Measurements from ENCODE around the gene HDGF.

Gene HDGF

DNA sequence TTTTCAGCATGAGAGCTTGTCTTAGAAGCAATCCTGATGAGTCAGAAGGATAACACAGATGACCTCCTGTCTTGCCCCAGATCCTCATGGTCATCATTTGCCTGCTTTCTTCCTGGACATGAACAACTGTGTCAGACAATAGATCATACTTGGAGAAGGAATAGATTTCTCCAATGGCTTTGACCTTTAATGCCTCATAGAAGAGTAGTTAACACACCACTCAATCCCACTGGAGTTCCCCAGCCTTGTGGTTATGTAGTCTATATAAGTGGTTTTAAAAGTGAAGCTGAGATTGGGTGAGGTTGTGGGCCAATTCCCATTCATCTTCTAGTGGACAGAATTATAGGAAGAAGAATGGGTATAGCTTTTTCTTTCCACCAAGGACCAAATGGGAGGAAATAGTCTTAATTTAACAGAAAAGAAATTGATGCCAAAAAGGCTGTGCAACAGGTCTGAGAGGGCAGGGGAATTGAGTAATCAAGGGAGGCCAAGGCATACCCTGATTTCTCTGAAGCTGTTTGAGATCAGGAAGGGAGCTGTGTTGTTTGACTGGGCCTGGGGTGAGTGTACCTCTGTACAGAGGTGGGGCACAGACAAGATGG is 30.2 kb upstream of the HDGF start:
- Histone ChIP-seq H2BK120ac (ENCODE audit: low read depth, low read length) (no peak overlapping the region), H3K18ac (ENCODE audit: low read length) (no peak overlapping the region), H2BK15ac (replicated peaks; ENCODE audit: low read depth) (no peak overlapping the region), H3K79me1 (ENCODE audit: low read length) (peaks cover 18% of the 10 kb centered on the region), H3K79me2 (ENCODE audit: control insufficient read depth, insufficient read depth, low read length) (peaks cover 34% of the 10 kb centered on the region), H4K5ac (ENCODE audit: low read length) (no peak overlapping the region), H3K9ac (ENCODE audit: low read length) (no peak overlapping the region), H3K27ac (ENCODE audit: low read depth, low read length) (no peak overlapping the region), H3K27me3 (ENCODE audit: insufficient read depth, low read length, poor library complexity) (no peaks in the 10 kb centered on the region), H3K56ac (ENCODE audit: low read length) (no peak overlapping the region), H2AK5ac (ENCODE audit: low read length) (no peak overlapping the region), H3K4me3 (ENCODE audit: low read length) (no peak overlapping the region), H3K36me3 (ENCODE audit: control insufficient read depth, insufficient read depth, low read length) (peaks cover 6% of the 10 kb centered on the region), H3K4me1 (ENCODE audit: control insufficient read depth, low read depth, low read length) (peaks cover 2% of the 10 kb centered on the region), H3K4ac (ENCODE audit: low read depth, low read length) (no peak overlapping the region), H4K8ac (ENCODE audit: low read depth, low read length) (no peak overlapping the region), H3K23ac (ENCODE audit: low read length) (no peak overlapping the region), H3K4me2 (ENCODE audit: low read length) (no peak overlapping the region), H2BK5ac (ENCODE audit: low read length) (no peak overlapping the region)
- DNase-seq = no peak

- H3K79me1 ChIP-seq (ENCODE audit: low read length) = peaks cover 14% of the 10 kb centered on the region
- H2AK5ac ChIP-seq (ENCODE audit: low read length) = no peak overlapping the region
- no peak overlapping the region for H3K4me3 ChIP-seq (ENCODE audit: low read length)
- no peak overlapping the region for H3K27ac ChIP-seq (ENCODE audit: low read depth, low read length)
- no peak overlapping the region for H3K4ac ChIP-seq (ENCODE audit: low read depth, low read length)
- H4K8ac ChIP-seq (ENCODE audit: low read depth, low read length) = no peak overlapping the region
- H3K18ac ChIP-seq (ENCODE audit: low read length) = no peak overlapping the region
- H2BK5ac ChIP-seq (ENCODE audit: low read length) = no peak overlapping the region
- H3K56ac ChIP-seq (ENCODE audit: low read length) = no peak overlapping the region
- H4K5ac ChIP-seq (ENCODE audit: low read length) = no peak overlapping the region
- H3K36me3 ChIP-seq (ENCODE audit: control insufficient read depth, insufficient read depth, low read length) = peaks cover 3% of the 10 kb centered on the region
- DNase-seq = peak; percentile 59
- H3K4me1 ChIP-seq (ENCODE audit: control insufficient read depth, low read depth, low read length) = peaks cover 2% of the 10 kb centered on the region
- peaks cover 62% of the 10 kb centered on the region for H3K79me2 ChIP-seq (ENCODE audit: control insufficient read depth, insufficient read depth, low read length)
- no peak overlapping the region for H2BK15ac ChIP-seq (replicated peaks; ENCODE audit: low read depth)
- WGBS (ENCODE audit: extremely low coverage, insufficient coverage, low lambda C conversion rate) = no CpG with 5 or more reads among the region's 1 CpG
- H3K9ac ChIP-seq (ENCODE audit: low read length) = no peak overlapping the region
- no peak overlapping the region for H3K23ac ChIP-seq (ENCODE audit: low read length)
- no peak overlapping the region for H2BK120ac ChIP-seq (ENCODE audit: low read depth, low read length)
- no peaks in the 10 kb centered on the region for H3K27me3 ChIP-seq (ENCODE audit: insufficient read depth, low read length, poor library complexity)
- H3K4me2 ChIP-seq (ENCODE audit: low read length) = no peak overlapping the region
Measured at GRCh38 chr1:156777573-156777972, 26.1 kb upstream of the HDGF start.

GRCh38 chr1:156776942-156777341 is 25.5 kb upstream of the HDGF start:
- Histone ChIP-seq H2AK5ac (ENCODE audit: low read length) (no peak overlapping the region), H3K4me3 (ENCODE audit: low read length) (no peak overlapping the region), H3K23ac (ENCODE audit: low read length) (no peak overlapping the region), H4K8ac (ENCODE audit: low read depth, low read length) (no peak overlapping the region), H3K4ac (ENCODE audit: low read depth, low read length) (no peak overlapping the region), H3K9ac (ENCODE audit: low read length) (no peak overlapping the region), H3K79me2 (ENCODE audit: control insufficient read depth, insufficient read depth, low read length) (peaks cover 66% of the 10 kb centered on the region), H3K36me3 (ENCODE audit: control insufficient read depth, insufficient read depth, low read length) (peaks cover 3% of the 10 kb centered on the region), H3K18ac (ENCODE audit: low read length) (no peak overlapping the region), H3K4me2 (ENCODE audit: low read length) (no peak overlapping the region), H3K27me3 (ENCODE audit: insufficient read depth, low read length, poor library complexity) (no peaks in the 10 kb centered on the region), H2BK120ac (ENCODE audit: low read depth, low read length) (no peak overlapping the region), H2BK15ac (replicated peaks; ENCODE audit: low read depth) (no peak overlapping the region), H3K4me1 (ENCODE audit: control insufficient read depth, low read depth, low read length) (peaks cover 2% of the 10 kb centered on the region), H3K56ac (ENCODE audit: low read length) (no peak overlapping the region), H3K79me1 (ENCODE audit: low read length) (peaks cover 13% of the 10 kb centered on the region), H2BK5ac (ENCODE audit: low read length) (no peak overlapping the region), H3K27ac (ENCODE audit: low read depth, low read length) (no peak overlapping the region), H4K5ac (ENCODE audit: low read length) (no peak overlapping the region)
- DNase-seq = peak; percentile 22
- WGBS (ENCODE audit: extremely low coverage, insufficient coverage, low lambda C conversion rate) = no CpG with 5 or more reads among the region's 4 CpGs

DNA sequence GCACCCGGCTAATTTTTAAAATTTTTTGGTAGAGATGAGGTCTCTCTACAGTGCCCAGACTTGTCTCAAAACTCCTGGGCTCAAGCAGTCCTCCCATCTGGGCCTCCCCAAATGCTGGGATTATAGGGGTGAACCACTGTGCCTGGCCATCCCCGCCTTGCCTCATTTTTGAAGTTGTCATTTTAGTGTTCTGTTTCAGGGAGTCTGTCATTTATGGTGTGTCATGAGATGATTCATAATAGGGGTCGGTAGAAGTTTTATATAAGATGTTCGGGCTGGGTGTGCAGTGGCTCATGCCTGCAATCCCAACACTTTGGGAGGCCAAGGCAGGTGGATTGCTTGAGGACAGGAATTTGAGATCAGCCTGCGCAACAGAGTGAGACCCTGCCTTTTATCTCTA is 24.3 kb upstream of the HDGF start:
- Histone ChIP-seq H3K27ac (ENCODE audit: low read depth, low read length) (no peak overlapping the region), H2BK120ac (ENCODE audit: low read depth, low read length) (no peak overlapping the region), H3K79me2 (ENCODE audit: control insufficient read depth, insufficient read depth, low read length) (peaks cover 65% of the 10 kb centered on the region), H4K5ac (ENCODE audit: low read length) (no peak overlapping the region), H3K23ac (ENCODE audit: low read length) (no peak overlapping the region), H3K4me2 (ENCODE audit: low read length) (no peak overlapping the region), H2BK5ac (ENCODE audit: low read length) (no peak overlapping the region), H3K4me1 (ENCODE audit: control insufficient read depth, low read depth, low read length) (peaks cover 6% of the 10 kb centered on the region), H3K18ac (ENCODE audit: low read length) (no peak overlapping the region), H4K8ac (ENCODE audit: low read depth, low read length) (no peak overlapping the region), H3K4me3 (ENCODE audit: low read length) (no peak overlapping the region), H3K4ac (ENCODE audit: low read depth, low read length) (no peak overlapping the region), H3K56ac (ENCODE audit: low read length) (no peak overlapping the region), H2BK15ac (replicated peaks; ENCODE audit: low read depth) (no peak overlapping the region), H3K9ac (ENCODE audit: low read length) (no peak overlapping the region), H3K27me3 (ENCODE audit: insufficient read depth, low read length, poor library complexity) (no peaks in the 10 kb centered on the region), H3K36me3 (ENCODE audit: control insufficient read depth, insufficient read depth, low read length) (peaks cover 4% of the 10 kb centered on the region), H2AK5ac (ENCODE audit: low read length) (no peak overlapping the region), H3K79me1 (ENCODE audit: low read length) (peaks cover 13% of the 10 kb centered on the region)
- no peak for DNase-seq
- 100% methylated on average over 2 of the region's 5 CpGs for WGBS (ENCODE audit: extremely low coverage, insufficient coverage, low lambda C conversion rate)

DNA sequence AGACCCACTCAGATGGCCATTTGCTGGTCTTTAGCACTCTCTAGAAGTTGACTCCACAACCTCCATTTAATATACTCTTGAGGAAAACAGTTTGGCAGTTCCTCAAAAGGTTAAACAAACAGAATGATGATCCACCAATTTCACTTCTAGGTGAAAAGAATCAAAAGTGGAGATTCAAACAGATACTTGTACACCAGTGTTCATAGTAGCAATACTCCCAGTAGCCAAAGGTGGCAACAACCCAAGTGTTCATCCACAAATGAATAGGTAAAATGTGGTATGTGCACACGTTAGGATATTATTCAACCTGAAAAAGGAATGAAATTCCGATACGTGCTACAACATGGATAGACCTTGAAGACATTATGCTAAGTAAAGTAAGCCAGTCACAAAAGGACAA is 22.1 kb upstream of the HDGF start:
- H3K18ac ChIP-seq (ENCODE audit: low read length) = no peak overlapping the region
- no peak overlapping the region for H3K4me3 ChIP-seq (ENCODE audit: low read length)
- no peak overlapping the region for H2BK15ac ChIP-seq (replicated peaks; ENCODE audit: low read depth)
- DNase-seq = no peak
- no peak overlapping the region for H4K5ac ChIP-seq (ENCODE audit: low read length)
- H3K27me3 ChIP-seq (ENCODE audit: insufficient read depth, low read length, poor library complexity) = no peaks in the 10 kb centered on the region
- H3K9ac ChIP-seq (ENCODE audit: low read length) = no peak overlapping the region
- H3K27ac ChIP-seq (ENCODE audit: low read depth, low read length) = no peak overlapping the region
- no peak overlapping the region for H2BK5ac ChIP-seq (ENCODE audit: low read length)
- no peak overlapping the region for H2AK5ac ChIP-seq (ENCODE audit: low read length)
- no CpG with 5 or more reads among the region's 3 CpGs for WGBS (ENCODE audit: extremely low coverage, insufficient coverage, low lambda C conversion rate)
- H3K4me1 ChIP-seq (ENCODE audit: control insufficient read depth, low read depth, low read length) = peaks cover 11% of the 10 kb centered on the region
- H2BK120ac ChIP-seq (ENCODE audit: low read depth, low read length) = no peak overlapping the region
- H3K79me1 ChIP-seq (ENCODE audit: low read length) = peaks cover 20% of the 10 kb centered on the region
- no peak overlapping the region for H4K8ac ChIP-seq (ENCODE audit: low read depth, low read length)
- H3K4ac ChIP-seq (ENCODE audit: low read depth, low read length) = no peak overlapping the region
- peaks cover 76% of the 10 kb centered on the region for H3K79me2 ChIP-seq (ENCODE audit: control insufficient read depth, insufficient read depth, low read length)
- no peak overlapping the region for H3K56ac ChIP-seq (ENCODE audit: low read length)
- no peak overlapping the region for H3K23ac ChIP-seq (ENCODE audit: low read length)
- no peak overlapping the region for H3K4me2 ChIP-seq (ENCODE audit: low read length)
- H3K36me3 ChIP-seq (ENCODE audit: control insufficient read depth, insufficient read depth, low read length) = peaks cover 4% of the 10 kb centered on the region

Measured in mesendoderm (in vitro differentiated cells).